HG03060 (cell line): ENCODE measurements around the gene ZNF132.
"Not testable (repeated sequence)": the region's sequence is repeated elsewhere in the genome, so short reads cannot be mapped to it uniquely, and the experiment has no call there.

Source experiments
- ATAC-seq: cut with Tn5 transposase; IDR thresholded peaks from one replicate; pipeline ENCODE4 v1.9.1; 2021; ENCODE audit warnings: low read depth, moderate number of reproducible peaks; ENCODE audit not compliant: unreplicated experiment

The ZNF132 gene

DNA sequence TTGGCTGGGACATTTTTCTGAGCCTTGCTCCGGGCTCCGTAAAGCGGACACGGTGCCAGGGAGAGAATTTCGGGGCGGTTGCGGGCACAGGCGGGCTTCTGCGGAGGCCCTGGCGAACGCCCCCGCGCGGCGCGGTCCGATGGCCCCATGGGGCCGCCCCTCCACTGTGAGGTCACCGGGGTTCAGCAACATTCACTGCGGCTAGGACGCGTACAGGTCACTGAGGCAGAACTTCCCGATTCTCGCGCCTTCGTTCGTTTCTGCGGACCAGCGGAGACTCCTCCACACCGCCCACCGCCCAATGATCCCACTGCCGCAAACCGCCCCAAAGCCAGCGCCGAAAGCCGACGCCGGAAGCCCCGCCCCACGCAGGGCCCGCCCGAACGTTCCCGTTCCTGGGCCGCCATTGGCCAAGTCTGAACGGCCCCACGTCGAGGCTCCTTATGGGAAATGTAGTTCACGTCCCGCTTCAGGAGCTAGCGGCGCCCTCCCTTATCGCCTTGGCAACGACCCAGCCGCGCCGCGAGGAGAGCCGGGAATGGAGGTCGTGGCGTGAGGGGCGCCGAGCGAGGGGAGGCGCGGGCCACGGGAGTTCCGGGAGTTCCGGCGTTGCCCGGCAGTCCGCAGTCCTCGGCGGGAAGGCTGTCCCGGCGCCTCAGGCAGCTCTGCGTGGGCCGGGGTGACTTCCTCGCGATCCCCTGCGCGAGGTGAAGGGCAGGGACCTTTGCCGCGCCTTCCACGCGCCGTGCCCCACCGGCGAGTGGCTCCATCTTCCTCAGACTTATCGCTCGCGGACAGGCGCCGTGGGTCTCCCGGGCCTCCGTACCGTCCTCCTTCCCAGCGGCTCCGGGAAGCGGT, 31.6 kb downstream of the ZNF132 start, which contains the start of gene ZNF584:
TSS of gene ZNF584 (plus strand) at position 498 of the 858 bp plus-strand sequence. CDS start 499 bp downstream, outside the sequence.
- peak; percentile 67 for ATAC-seq

GRCh38 chr19:58407658-58408151, 32.2 kb downstream of the ZNF132 start:
- no peak for ATAC-seq

DNA sequence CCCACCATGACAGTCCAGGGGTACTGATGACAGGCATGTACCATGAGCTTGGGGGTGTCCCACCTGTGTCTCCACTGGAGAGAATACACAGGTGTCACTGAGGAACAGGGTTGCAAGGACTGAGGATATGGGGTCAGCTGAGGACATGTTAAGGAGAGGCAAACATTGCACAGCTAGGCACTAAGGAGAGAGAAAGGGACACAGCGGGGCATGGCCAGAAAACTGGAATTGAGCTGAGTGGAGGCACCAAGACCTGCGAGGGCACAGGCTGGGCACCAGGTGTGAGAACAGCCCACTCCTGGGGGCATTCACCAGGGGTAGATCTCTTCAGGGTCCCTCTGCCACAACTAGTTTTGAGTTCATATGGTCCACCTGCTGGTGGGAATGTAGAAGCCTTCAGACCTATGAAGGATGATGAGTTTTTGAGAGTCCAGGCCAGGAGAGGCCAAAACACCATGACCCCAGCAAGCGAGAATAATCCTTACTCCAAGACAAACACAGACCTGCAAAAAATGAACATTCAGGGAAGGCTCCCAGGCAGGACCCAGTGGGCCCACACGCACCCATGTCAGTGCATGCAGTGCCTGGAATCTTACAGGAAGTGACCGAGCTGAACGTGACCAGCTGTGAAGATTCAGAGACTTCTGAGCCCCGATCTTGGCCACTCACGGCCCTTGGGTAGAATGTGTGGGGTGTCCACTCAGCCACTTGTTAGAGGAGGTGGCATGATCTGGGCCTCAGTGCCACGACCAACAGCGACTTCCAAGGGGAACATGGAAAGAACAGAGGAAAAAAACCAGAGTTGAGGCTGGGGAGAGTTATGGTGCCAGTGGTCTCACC, 32.9 kb downstream of the ZNF132 start:
- no peak for ATAC-seq

GRCh38 chr19:58403920-58404478, 36.0 kb downstream of the ZNF132 start:
- ATAC-seq = not testable (repeated sequence)

- no peak for ATAC-seq
Measured at GRCh38 chr19:58401840-58402421, 38.0 kb downstream of the ZNF132 start.

GRCh38 chr19:58400916-58401839, 38.8 kb downstream of the ZNF132 start:
- ATAC-seq = peak; percentile 92

GRCh38 chr19:58400316-58400915, 39.5 kb downstream of the ZNF132 start:
- no peak for ATAC-seq

DNA sequence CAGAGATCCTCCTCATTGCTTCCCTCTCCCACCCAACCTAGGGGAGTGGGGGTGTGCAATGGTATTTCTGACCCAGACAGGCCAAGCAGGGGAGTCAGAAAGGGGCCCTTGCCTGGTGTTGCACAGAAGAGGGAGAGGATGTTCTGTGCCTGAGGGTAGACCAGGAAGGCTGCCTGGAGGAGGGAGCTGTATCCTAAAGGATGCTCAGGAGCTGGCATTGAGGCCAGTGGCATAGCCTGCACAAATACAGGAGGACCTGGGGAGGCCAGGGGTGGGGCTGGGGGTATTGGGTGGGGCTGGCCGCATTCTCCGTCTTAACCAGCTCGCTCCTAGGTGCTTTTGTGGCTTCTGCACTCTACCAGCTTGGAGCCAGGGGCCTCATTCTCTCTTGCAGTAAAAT, 40.0 kb downstream of the ZNF132 start:
- no peak for ATAC-seq

DNA sequence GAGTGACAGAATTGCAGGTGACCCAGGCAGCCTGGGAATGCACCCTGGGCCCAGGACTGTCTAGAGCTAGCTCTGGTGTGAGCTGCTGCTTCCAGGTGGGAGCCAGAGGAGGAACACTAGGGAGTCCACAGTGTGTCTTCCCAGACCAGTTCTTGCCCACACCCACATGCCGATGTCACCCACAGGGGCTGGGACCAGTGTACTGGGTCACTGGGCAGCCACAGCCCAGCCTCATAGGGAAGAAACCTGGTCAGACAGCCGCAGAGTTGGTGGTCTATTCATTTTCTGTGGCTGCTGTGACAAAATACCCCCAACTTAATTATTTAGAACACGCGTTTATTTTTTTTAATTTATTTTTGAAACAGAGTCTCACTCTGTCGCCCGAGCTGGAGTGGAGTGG, 41.4 kb downstream of the ZNF132 start:
- ATAC-seq = no peak

GRCh38 chr19:58398087-58398486, 41.9 kb downstream of the ZNF132 start:
- no peak for ATAC-seq

- no peak for ATAC-seq
Measured at GRCh38 chr19:58397533-58398037, 42.4 kb downstream of the ZNF132 start.

DNA sequence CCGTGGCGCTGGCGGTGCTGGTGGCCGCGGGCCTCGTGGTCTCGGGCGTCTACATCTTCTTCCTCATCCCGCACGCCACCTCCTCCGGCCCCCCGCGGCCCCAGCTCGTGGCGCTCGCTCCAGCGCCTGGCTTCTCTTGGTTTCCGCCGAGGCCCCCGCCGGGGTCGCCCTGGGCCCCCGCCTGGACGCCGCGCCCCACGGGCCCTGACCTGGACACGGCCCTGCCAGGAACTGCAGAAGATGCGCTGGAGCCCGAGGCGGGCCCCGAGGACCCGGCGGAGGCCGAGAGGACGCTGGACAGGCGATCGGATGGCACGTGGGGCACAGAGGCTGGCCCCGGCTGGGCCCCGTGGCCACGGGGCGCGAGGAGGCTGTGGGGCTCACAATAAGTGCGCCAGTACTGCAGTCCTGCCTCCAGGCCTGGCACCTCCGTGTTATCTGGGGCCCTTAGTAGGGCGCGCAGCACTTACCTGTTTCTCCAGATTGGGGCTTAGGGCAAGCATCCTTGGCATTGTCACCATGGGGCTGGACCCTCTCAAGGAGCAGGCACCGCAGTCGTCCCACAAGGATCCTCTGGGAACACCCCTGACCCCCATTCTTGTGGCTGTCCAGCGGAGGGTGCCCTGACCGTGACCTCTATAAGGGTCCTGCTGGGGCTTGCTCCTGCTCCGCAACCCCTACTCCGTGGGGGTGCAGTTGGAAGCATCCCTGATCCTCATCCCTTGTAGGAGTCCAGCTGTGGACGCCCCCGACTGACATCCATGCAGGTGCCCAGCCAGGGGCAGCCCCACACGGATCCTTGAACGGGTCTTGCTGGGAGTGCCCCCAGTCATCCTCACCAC, 43.0 kb downstream of the ZNF132 start:
- ATAC-seq = no peak

DNA sequence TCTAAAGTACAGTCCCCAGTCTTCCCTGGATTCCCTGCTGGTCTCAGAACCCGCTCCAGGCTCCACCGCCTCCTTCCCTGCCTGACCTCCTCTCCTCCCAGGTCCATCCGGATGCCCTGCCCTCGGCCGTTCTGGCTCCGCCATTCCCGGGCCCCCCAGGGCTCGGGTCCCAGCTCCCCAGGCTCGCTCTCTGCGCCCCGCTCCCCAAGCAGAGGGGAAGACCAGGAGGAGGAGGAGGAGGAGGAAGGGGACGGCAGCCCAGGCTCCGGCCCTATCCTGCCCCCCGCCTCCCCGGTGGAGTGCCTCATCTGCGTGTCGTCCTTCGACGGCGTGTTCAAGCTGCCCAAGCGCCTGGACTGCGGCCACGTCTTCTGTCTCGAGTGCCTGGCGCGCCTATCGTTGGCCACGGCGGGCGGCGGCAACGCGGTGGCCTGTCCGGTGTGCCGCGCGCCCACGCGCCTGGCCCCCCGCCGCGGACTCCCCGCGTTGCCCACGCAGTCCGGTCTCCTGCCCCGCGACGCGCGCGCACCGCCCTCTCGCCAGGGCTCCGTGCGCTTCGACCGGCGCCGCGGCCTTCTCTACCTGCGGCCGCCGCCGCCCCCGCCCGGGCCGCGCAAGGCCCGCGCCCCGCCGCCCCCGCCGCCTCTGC, 43.9 kb downstream of the ZNF132 start:
- ATAC-seq = no peak

GRCh38 chr19:58395220-58395978, 44.6 kb downstream of the ZNF132 start, which contains the start of gene RNF225:
Gene RNF225 (plus strand): TSS chr19:58395656. CDS start chr19:58396090, 434 bp downstream.
- ATAC-seq = no peak

DNA sequence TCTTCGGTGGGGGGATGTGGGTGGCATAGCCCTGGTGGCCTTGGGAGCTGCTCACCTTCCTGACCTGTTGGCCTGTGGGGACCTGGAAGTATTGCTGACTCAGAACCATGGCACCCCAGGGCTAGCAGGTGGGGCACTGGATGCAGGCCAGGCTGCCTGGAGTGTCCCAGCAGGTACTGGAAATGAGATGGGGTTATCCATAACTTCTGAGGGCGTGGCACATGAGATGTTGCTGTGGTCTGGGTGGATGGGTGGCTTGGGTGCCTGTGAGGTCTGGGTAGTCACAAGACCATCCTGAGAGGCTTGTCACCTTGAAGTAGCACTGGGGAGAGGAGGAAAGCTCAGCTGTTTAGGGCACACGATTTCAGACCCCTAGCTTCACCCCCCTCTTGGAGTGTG, 45.1 kb downstream of the ZNF132 start:
- ATAC-seq = no peak

DNA sequence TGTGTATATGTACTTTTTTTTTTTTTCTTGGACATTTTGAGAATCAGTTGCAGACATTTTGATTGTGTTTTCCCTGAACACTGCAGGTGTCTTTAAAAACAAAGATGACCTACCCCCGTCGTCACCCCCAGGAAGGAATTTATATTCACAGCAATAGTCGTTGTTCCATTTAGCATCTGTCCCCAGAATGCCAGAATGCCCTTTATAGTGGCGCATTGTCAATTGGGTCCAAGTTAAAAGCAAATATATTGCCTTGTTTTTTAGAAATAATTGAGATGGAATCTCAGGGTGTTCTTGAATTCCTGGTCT, 46.3 kb downstream of the ZNF132 start:
- ATAC-seq = no peak
